Testis (tissue), 2 donors: ENCODE results near the gene RFTN2.

Experiments
- POLR2A ChIP-seq: fragments of 450-650 bp; IDR thresholded peaks from one replicate; pipeline ENCODE4 v1.6.1; 2017; ENCODE audit warnings: antibody characterized with exemption, mild to moderate bottlenecking, moderate library complexity
- TF ChIP-seq, protein P1 (sequence below), 3 experiments: fragments of 450-650 bp in 2 of 3; fragments of 200-600 bp in 1 of 3; sonication (generic) in 1 of 3; IDR thresholded peaks; one replicate each; pipeline ENCODE4 v1.5.1; 2016 to 2019; ENCODE audit warnings: antibody characterized with exemption in 3 of 3, mild to moderate bottlenecking in 2 of 3, moderate library complexity in 1 of 3

DNA sequence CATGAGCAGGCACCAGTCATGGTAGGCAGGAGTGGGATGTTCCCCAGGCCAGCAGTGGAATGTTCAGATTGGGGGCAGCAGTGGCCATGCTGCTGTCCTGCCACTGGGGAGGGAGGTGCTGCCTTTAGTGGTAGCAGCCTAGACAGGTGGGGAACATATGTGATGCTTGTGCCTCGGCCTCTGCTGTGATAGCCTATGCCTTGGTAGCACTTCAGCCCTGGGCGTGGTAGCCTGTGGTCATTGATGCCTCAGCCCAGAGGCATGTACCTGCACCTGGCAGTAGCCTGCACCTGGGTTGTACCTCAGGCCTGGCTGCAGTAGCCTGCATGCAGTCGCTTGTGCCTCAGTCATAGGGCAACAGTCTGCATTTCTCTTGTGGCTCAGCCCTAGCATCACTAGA is 7.1 kb downstream of the RFTN2 start:
- TF ChIP-seq, protein P1, sequence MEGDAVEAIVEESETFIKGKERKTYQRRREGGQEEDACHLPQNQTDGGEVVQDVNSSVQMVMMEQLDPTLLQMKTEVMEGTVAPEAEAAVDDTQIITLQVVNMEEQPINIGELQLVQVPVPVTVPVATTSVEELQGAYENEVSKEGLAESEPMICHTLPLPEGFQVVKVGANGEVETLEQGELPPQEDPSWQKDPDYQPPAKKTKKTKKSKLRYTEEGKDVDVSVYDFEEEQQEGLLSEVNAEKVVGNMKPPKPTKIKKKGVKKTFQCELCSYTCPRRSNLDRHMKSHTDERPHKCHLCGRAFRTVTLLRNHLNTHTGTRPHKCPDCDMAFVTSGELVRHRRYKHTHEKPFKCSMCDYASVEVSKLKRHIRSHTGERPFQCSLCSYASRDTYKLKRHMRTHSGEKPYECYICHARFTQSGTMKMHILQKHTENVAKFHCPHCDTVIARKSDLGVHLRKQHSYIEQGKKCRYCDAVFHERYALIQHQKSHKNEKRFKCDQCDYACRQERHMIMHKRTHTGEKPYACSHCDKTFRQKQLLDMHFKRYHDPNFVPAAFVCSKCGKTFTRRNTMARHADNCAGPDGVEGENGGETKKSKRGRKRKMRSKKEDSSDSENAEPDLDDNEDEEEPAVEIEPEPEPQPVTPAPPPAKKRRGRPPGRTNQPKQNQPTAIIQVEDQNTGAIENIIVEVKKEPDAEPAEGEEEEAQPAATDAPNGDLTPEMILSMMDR (IDR thresholded peaks at IDR 0.05): no peak
- no peak for TF ChIP-seq POLR2A
